HS-27A (cell line): ENCODE results near the gene SP100.
"Not testable (repeated sequence)": the region's sequence is repeated elsewhere in the genome, so short reads cannot be mapped to it uniquely, and the experiment has no call there.

Experiments
- DNase-seq: peaks from one replicate; pipeline ENCODE4 v3.0.0-alpha.2; 2012; ENCODE audit warnings: low read depth, missing footprints

Gene SP100

GRCh38 chr2:230419181-230419580, 3.2 kb downstream of the SP100 start:
- DNase-seq: no peak

- no peak for DNase-seq
These were observed 6.1 kb downstream of the SP100 start for GRCh38 chr2:230422149-230422548.

GRCh38 chr2:230423851-230424458, 8.0 kb downstream of the SP100 start:
- DNase-seq: no peak

GRCh38 chr2:230425377-230425776, 9.4 kb downstream of the SP100 start:
- DNase-seq: no peak

GRCh38 chr2:230429513-230429912, 13.5 kb downstream of the SP100 start:
- DNase-seq: no peak

- DNase-seq: no peak
These were observed 15.2 kb downstream of the SP100 start for GRCh38 chr2:230430957-230431910.

- DNase-seq: no peak
These were observed 18.8 kb downstream of the SP100 start for GRCh38 chr2:230434677-230435324.

- DNase-seq: no peak
These were observed 19.4 kb downstream of the SP100 start for GRCh38 chr2:230435431-230435830.

GRCh38 chr2:230439121-230439520, 23.1 kb downstream of the SP100 start:
- not testable (repeated sequence) for DNase-seq

- DNase-seq: no peak
These were observed 23.6 kb downstream of the SP100 start for GRCh38 chr2:230439590-230439989.

- no peak for DNase-seq
These were observed 25.4 kb downstream of the SP100 start for GRCh38 chr2:230441227-230441897.

GRCh38 chr2:230443541-230443940, 27.5 kb downstream of the SP100 start:
- peak; percentile 11 for DNase-seq

- no peak for DNase-seq
These were observed 28.8 kb downstream of the SP100 start for GRCh38 chr2:230444832-230445231.

- DNase-seq: no peak
These were observed 31.0 kb downstream of the SP100 start for GRCh38 chr2:230447036-230447435.

GRCh38 chr2:230447455-230448451, 31.8 kb downstream of the SP100 start:
- DNase-seq: no peak

- no peak for DNase-seq
These were observed 34.0 kb downstream of the SP100 start for GRCh38 chr2:230449901-230450467.

GRCh38 chr2:230453006-230453405, 37.0 kb downstream of the SP100 start:
- DNase-seq: no peak

GRCh38 chr2:230455005-230455684, 39.1 kb downstream of the SP100 start:
- no peak for DNase-seq

- DNase-seq: no peak
These were observed 41.2 kb downstream of the SP100 start for GRCh38 chr2:230457073-230457768.
